GM23248 (cell line): ENCODE measurements around the gene CKS1B. TPM values are rescaled to one million over a fixed set of nuclear protein-coding genes. Genes with fewer than 3 reads are reported as not detected.

Experiments
- DNase-seq: peaks from one replicate; pipeline ENCODE4 v3.0.0-alpha.2; 2015
- H2AFZ ChIP-seq: fragments of 200-600 bp; sonication (generic); 2 replicates; pipeline ENCODE4 v1.6.1; 2016; ENCODE audit warnings: antibody characterized with exemption
- H3F3A ChIP-seq: fragments of 200-600 bp; sonication (generic); 2 replicates; pipeline ENCODE4 v1.6.1; 2016; ENCODE audit warnings: mild to moderate bottlenecking, antibody characterized with exemption, mixed run types; ENCODE audit not compliant: insufficient read depth
- H3K27ac ChIP-seq: fragments of 200-600 bp; sonication (generic); 2 replicates; pipeline ENCODE4 v1.5.1; 2016; ENCODE audit warnings: mild to moderate bottlenecking
- H3K27me3 ChIP-seq: fragments of 200-600 bp; sonication (generic); replicated peaks from 2 replicates; pipeline ENCODE4 v1.6.1; 2016; ENCODE audit warnings: mild to moderate bottlenecking; ENCODE audit not compliant: insufficient read depth
- H3K36me3 ChIP-seq: fragments of 200-600 bp; sonication (generic); 2 replicates; pipeline ENCODE4 v1.6.1; 2016; ENCODE audit warnings: low read depth, mild to moderate bottlenecking
- H3K4me1 ChIP-seq: fragments of 200-600 bp; sonication (generic); 2 replicates; pipeline ENCODE4 v1.6.1; 2016; ENCODE audit warnings: mild to moderate bottlenecking; ENCODE audit not compliant: insufficient read depth
- H3K4me2 ChIP-seq: fragments of 200-600 bp; sonication (generic); one replicate; pipeline ENCODE4 v1.6.1; 2016; ENCODE audit warnings: mild to moderate bottlenecking; ENCODE audit not compliant: unreplicated experiment
- H3K4me3 ChIP-seq: fragments of 200-600 bp; sonication (generic); 2 replicates; pipeline ENCODE4 v1.5.1; 2016; ENCODE audit warnings: mild to moderate bottlenecking
- H3K79me2 ChIP-seq: fragments of 200-600 bp; sonication (generic); 2 replicates; pipeline ENCODE4 v1.6.1; 2016; ENCODE audit warnings: mild to moderate bottlenecking; ENCODE audit not compliant: insufficient read depth
- H3K9ac ChIP-seq: fragments of 200-600 bp; sonication (generic); 2 replicates; pipeline ENCODE4 v1.6.1; 2016; ENCODE audit warnings: mild to moderate bottlenecking
- H3K9me2 ChIP-seq: fragments of 200-600 bp; sonication (generic); 2 replicates; pipeline ENCODE4 v1.6.1; 2016; ENCODE audit warnings: mixed run types, mild to moderate bottlenecking, moderate library complexity; ENCODE audit not compliant: insufficient read depth
- H3K9me3 ChIP-seq: fragments of 200-600 bp; sonication (generic); one replicate; pipeline ENCODE4 v1.6.1; 2017; ENCODE audit warnings: low read depth
- H4K20me1 ChIP-seq: fragments of 200-600 bp; sonication (generic); 2 replicates; pipeline ENCODE4 v1.6.0; 2016; ENCODE audit not compliant: insufficient read depth
- EZH2 ChIP-seq: fragments of 200-600 bp; sonication (generic); IDR thresholded peaks from 2 replicates; pipeline ENCODE4 v1.6.1; 2018; ENCODE audit warnings: antibody characterized with exemption, mild to moderate bottlenecking; ENCODE audit not compliant: insufficient read depth, poor library complexity, severe bottlenecking
- EZH2phosphoT487 ChIP-seq: fragments of 200-600 bp; sonication (generic); IDR thresholded peaks from 2 replicates; pipeline ENCODE4 v1.6.1; 2018; ENCODE audit warnings: antibody characterized with exemption, moderate library complexity, mild to moderate bottlenecking, low read depth; ENCODE audit not compliant: insufficient read depth
- WGBS, 2 experiments: methylation state at CpG; one replicate each; pipeline ENCODE4 v1.1.6; 2015 to 2017; ENCODE audit warnings: low lambda C conversion rate in 2 of 2, low coverage in 1 of 2; ENCODE audit errors: missing lambda C conversion rate in 2 of 2; 5-methylcytosine and 5-hydroxymethylcytosine counted together
- in situ Hi-C: fragments of 300-500 bp; cut with MboI; formaldehyde crosslinking; loops from 2 replicates; pipeline ENCODE4 v1.15.0; 2020
- polyA plus RNA-seq: library from polyadenylated mRNA; unstranded; fragments of >200 nt; fragmentation: Nextera tagmentation; extraction: Ambion mirVana; gene quantifications from 2 replicates; pipeline ENCODE4 v1.2.1, GENCODE V29; 2016
- total RNA-seq: library from RNA; depleted of rRNA; stranded (reverse); fragments of >200 nt; shearing (Covaris generic); gene quantifications from 2 replicates; pipeline ENCODE4 v1.2.3, GENCODE V29; 2014

CKS1B gene
- total and polyA plus RNA-seq, 2 experiments from 2014 or later, result 45.6 to 119 TPM

- Histone ChIP-seq H3K9me2 (no peaks in the 10 kb centered on the region), H3K27me3 (no peaks in the 10 kb centered on the region), H3K79me2 (peaks cover 10% of the 10 kb centered on the region; the same call in 1 of the 2 replicates), H3K9ac (peak overlapping the region; percentile 95), H3K4me2 (peak overlapping the region; percentile 95), H3K4me3 (peak overlapping the region; percentile 79), H3K36me3 (no peaks in the 10 kb centered on the region), H3K27ac (peak overlapping the region; percentile 95), H4K20me1 (no peaks in the 10 kb centered on the region), H3F3A (peaks cover 16% of the 10 kb centered on the region), H2AFZ (peak overlapping the region; percentile 89), H3K4me1 (peaks cover 14% of the 10 kb centered on the region), H3K9me3 (no peaks in the 10 kb centered on the region)
- WGBS, 2 experiments, result 2 to 3% methylated on average over 36 of the region's 36 CpGs
- in situ Hi-C loops, result no loop called here
- no peak for TF ChIP-seq EZH2phosphoT487
- TF ChIP-seq EZH2, result no peak
- peak; percentile 97 for DNase-seq
Observed at GRCh38 chr1:154937085-154937987, 37.1 kb upstream of the CKS1B start.

GRCh38 chr1:154937988-154938386, 36.5 kb upstream of the CKS1B start:
- TF ChIP-seq EZH2phosphoT487 (no peak), EZH2 (no peak)
- H3K4me1 ChIP-seq, result peaks cover 14% of the 10 kb centered on the region
- no peak for DNase-seq
- peak overlapping the region; percentile 95 for H3K4me2 ChIP-seq
- peak overlapping the region; percentile 95 for H3K9ac ChIP-seq
- H3K36me3 ChIP-seq, result no peaks in the 10 kb centered on the region
- no peaks in the 10 kb centered on the region for H4K20me1 ChIP-seq
- H3K27ac ChIP-seq, result peak overlapping the region; percentile 95
- H3K9me2 ChIP-seq, result no peaks in the 10 kb centered on the region
- in situ Hi-C loops, result no loop called here
- no peaks in the 10 kb centered on the region for H3K9me3 ChIP-seq
- H3F3A ChIP-seq, result peaks cover 16% of the 10 kb centered on the region
- 90 to 93% methylated on average over 8 of the region's 8 CpGs for WGBS, 2 experiments
- H3K4me3 ChIP-seq, result peak overlapping the region; percentile 79
- peak overlapping the region; percentile 89 for H2AFZ ChIP-seq
- H3K79me2 ChIP-seq, result peaks cover 10% of the 10 kb centered on the region; the same call in 1 of the 2 replicates
- no peaks in the 10 kb centered on the region for H3K27me3 ChIP-seq

- H3K9ac ChIP-seq, result no peak overlapping the region
- no peak for DNase-seq
- H3K27ac ChIP-seq, result peak overlapping the region; percentile 95; the same call in 1 of the 2 replicates
- no peaks in the 10 kb centered on the region for H3K9me2 ChIP-seq
- H4K20me1 ChIP-seq, result no peaks in the 10 kb centered on the region
- H3K4me1 ChIP-seq, result peaks cover 14% of the 10 kb centered on the region
- no peak overlapping the region for H3K4me2 ChIP-seq
- WGBS, 2 experiments, result 95 to 99% methylated on average over 7 of the region's 7 CpGs
- H3F3A ChIP-seq, result peaks cover 16% of the 10 kb centered on the region
- no peak overlapping the region for H2AFZ ChIP-seq
- peaks cover 10% of the 10 kb centered on the region; the same call in 1 of the 2 replicates for H3K79me2 ChIP-seq
- H3K4me3 ChIP-seq, result no peak overlapping the region
- in situ Hi-C loops, result no loop called here
- no peaks in the 10 kb centered on the region for H3K27me3 ChIP-seq
- no peak for TF ChIP-seq EZH2phosphoT487
- no peaks in the 10 kb centered on the region for H3K9me3 ChIP-seq
- H3K36me3 ChIP-seq, result no peaks in the 10 kb centered on the region
Observed at GRCh38 chr1:154938604-154939399, 35.7 kb upstream of the CKS1B start.

GRCh38 chr1:154940213-154940560, 34.3 kb upstream of the CKS1B start:
- no peak for DNase-seq
- no peak overlapping the region for H2AFZ ChIP-seq
- no peaks in the 10 kb centered on the region for H3K9me2 ChIP-seq
- no peaks in the 10 kb centered on the region for H4K20me1 ChIP-seq
- no peaks in the 10 kb centered on the region for H3K27me3 ChIP-seq
- H3K4me2 ChIP-seq, result no peak overlapping the region
- H3K27ac ChIP-seq, result no peak overlapping the region
- TF ChIP-seq EZH2phosphoT487, result no peak
- TF ChIP-seq EZH2, result no peak
- H3K4me3 ChIP-seq, result no peak overlapping the region
- no peaks in the 10 kb centered on the region for H3K36me3 ChIP-seq
- in situ Hi-C loops, result no loop called here
- H3F3A ChIP-seq, result peaks cover 16% of the 10 kb centered on the region
- peaks cover 9% of the 10 kb centered on the region; the same call in 1 of the 2 replicates for H3K79me2 ChIP-seq
- 100% methylated on average over 1 of the region's 1 CpG for WGBS, 2 experiments
- no peaks in the 10 kb centered on the region for H3K9me3 ChIP-seq
- H3K9ac ChIP-seq, result no peak overlapping the region
- peaks cover 14% of the 10 kb centered on the region for H3K4me1 ChIP-seq
